ENCODE results near the gene FHIT. TPM values are rescaled to one million over a fixed set of nuclear protein-coding genes. Genes with fewer than 3 reads are reported as not detected.

The FHIT gene
- total and polyA plus RNA-seq, 10 of the 15 experiments (the other 5 are each of a cell fraction or from before 2014, with no cell fraction given): 4.2 to 14.9 (median 9.4) TPM

DNA sequence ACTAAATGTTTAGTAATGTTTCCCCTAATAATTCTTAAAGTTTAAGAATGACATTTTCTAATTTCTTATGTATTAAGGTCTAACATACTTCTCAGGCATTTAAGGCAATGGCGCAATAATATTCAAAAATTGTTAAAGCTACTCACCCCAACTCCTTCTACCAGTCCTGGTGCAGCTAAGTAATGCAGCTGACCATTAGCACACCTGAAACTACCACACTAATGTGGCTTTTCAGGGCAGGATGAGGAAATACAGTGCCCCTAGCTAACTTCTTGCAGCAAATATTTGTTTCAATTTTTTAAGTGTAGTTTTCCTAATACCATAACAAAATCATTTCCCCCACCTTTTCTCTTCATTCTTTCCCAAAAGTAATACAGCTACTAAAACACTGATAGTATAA is 827.7 kb downstream of the FHIT start (continued):
- TF ChIP-seq POLR2AphosphoS5 (IDR thresholded peaks at IDR 0.05; ENCODE audit: low read length): no peak
- TF ChIP-seq YBX1 (IDR thresholded peaks at IDR 0.05): no peak
- TF ChIP-seq TBL1XR1 (IDR thresholded peaks at IDR 0.05; ENCODE audit: low read depth, low read length): no peak
- TF ChIP-seq SRF (IDR thresholded peaks at IDR 0.05; ENCODE audit: low read depth in 2 of 2, low read length in 2 of 2): no peak
- TF ChIP-seq STAT1 (conservative IDR thresholded peaks at IDR 0.05): no peak
- TF ChIP-seq ZNF217 (IDR thresholded peaks at IDR 0.05): no peak
- no peak for TF ChIP-seq POLR2A (IDR thresholded peaks at IDR 0.05; ENCODE audit: low read depth, low read length)

- Histone ChIP-seq H2AFZ (ENCODE audit: control insufficient read depth, low read depth, low read length) (no peak overlapping the region), H3K27ac (ENCODE audit: control insufficient read depth, insufficient read depth) (no peak overlapping the region), H3K9ac (ENCODE audit: control insufficient read depth, insufficient read depth, low read length) (no peak overlapping the region), H3K4me2 (ENCODE audit: control insufficient read depth, insufficient read depth) (no peak overlapping the region), H3K9me3 (replicated peaks; ENCODE audit: control insufficient read depth, insufficient read depth, low read length) (no peaks in the 10 kb centered on the region), H3K4me3 (no peak overlapping the region), H4K20me1 (ENCODE audit: control insufficient read depth, insufficient read depth) (no peaks in the 10 kb centered on the region), H3K27me3 (replicated peaks in 1 of 2; ENCODE audit: control insufficient read depth in 2 of 2, insufficient read depth in 2 of 2, low read length in 1 of 2) (no peaks in the 10 kb centered on the region), H3K4me1 (ENCODE audit: control insufficient read depth, insufficient read depth, low read length) (no peaks in the 10 kb centered on the region), H3K79me2 (ENCODE audit: control insufficient read depth, insufficient read depth, low read length) (no peaks in the 10 kb centered on the region), H3K36me3 (ENCODE audit: control insufficient read depth in 2 of 2, insufficient read depth in 2 of 2, low read length in 1 of 2) (no peaks in the 10 kb centered on the region)
- ATAC-seq (no peak), FAIRE-seq (no peak), DNase-seq (ENCODE audit: low read depth, low spot score) (no peak)
- CTCF ChIA-PET: no interaction called here
- POLR2A ChIA-PET: no interaction called here
- intact Hi-C loops (cut with micrococcal nuclease; ENCODE audit: unreplicated experiment) (no loop called here), in situ Hi-C loops (cut with MboI) (no loop called here)
- 59% methylated on average over 3 of the region's 3 CpGs for WGBS (ENCODE audit: insufficient coverage, insufficient replicate concordance, low lambda C conversion rate, missing lambda C conversion rate)
- TF ChIP-seq CBFB (IDR thresholded peaks at IDR 0.05; ENCODE audit: low read depth) (no peak), MEF2B (IDR thresholded peaks at IDR 0.05; ENCODE audit: partially characterized antibody, poor library complexity, severe bottlenecking) (no peak), MAX (IDR thresholded peaks at IDR 0.05; ENCODE audit: low read depth, low read length) (no peak), HDGF (IDR thresholded peaks at IDR 0.05) (no peak), IKZF1 (conservative IDR thresholded peaks at IDR 0.05) (no peak), POLR2AphosphoS2 (IDR thresholded peaks at IDR 0.05; ENCODE audit: low read depth, low read length) (no peak), STAT3 (IDR thresholded peaks at IDR 0.05; ENCODE audit: low read depth, low read length) (no peak), SMAD5 (IDR thresholded peaks at IDR 0.05; ENCODE audit: low read depth) (no peak), MLLT1 (IDR thresholded peaks at IDR 0.05) (no peak), ATF7 (IDR thresholded peaks at IDR 0.05; ENCODE audit: low read depth) (no peak), FOXM1 (IDR thresholded peaks at IDR 0.05; ENCODE audit: low read depth, low read length) (no peak), RCOR1 (conservative IDR thresholded peaks at IDR 0.05; ENCODE audit: low read depth, low read length) (no peak), ATF3 (IDR thresholded peaks at IDR 0.05; ENCODE audit: borderline replicate concordance, extremely low read depth, low read depth, low read length) (no peak)
- TF ChIP-seq, protein P1, sequence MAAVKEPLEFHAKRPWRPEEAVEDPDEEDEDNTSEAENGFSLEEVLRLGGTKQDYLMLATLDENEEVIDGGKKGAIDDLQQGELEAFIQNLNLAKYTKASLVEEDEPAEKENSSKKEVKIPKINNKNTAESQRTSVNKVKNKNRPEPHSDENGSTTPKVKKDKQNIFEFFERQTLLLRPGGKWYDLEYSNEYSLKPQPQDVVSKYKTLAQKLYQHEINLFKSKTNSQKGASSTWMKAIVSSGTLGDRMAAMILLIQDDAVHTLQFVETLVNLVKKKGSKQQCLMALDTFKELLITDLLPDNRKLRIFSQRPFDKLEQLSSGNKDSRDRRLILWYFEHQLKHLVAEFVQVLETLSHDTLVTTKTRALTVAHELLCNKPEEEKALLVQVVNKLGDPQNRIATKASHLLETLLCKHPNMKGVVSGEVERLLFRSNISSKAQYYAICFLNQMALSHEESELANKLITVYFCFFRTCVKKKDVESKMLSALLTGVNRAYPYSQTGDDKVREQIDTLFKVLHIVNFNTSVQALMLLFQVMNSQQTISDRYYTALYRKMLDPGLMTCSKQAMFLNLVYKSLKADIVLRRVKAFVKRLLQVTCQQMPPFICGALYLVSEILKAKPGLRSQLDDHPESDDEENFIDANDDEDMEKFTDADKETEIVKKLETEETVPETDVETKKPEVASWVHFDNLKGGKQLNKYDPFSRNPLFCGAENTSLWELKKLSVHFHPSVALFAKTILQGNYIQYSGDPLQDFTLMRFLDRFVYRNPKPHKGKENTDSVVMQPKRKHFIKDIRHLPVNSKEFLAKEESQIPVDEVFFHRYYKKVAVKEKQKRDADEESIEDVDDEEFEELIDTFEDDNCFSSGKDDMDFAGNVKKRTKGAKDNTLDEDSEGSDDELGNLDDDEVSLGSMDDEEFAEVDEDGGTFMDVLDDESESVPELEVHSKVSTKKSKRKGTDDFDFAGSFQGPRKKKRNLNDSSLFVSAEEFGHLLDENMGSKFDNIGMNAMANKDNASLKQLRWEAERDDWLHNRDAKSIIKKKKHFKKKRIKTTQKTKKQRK (IDR thresholded peaks at IDR 0.05; ENCODE audit: low read depth, low read length): no peak
- RAD21 ChIA-PET (ENCODE audit: unreplicated experiment): interaction anchor here (0.6 kb wide), 1 partner anchor 10 kb away, joined by 3 read pairs; no protein-coding TSS in a partner anchor
- BruUV-seq (replicated peaks): no TSS peak
- SMC1A ChIA-PET (ENCODE audit: uncharacterized antibody, unreplicated experiment): interaction anchor here (0.6 to 1.5 kb wide), 3 partner anchors 10 to 854 kb away, joined by 3 to 4 read pairs (median 3); no protein-coding TSS in a partner anchor
These were observed 829.4 kb downstream of the FHIT start for GRCh38 chr3:60421749-60422446.
